ENCODE measurements around the gene PIK3C2G. TPM values are rescaled to one million over a fixed set of nuclear protein-coding genes. Genes with fewer than 3 reads are reported as not detected.

Gene PIK3C2G
- total and polyA plus RNA-seq, 2 of the 4 experiments (the other 2 are of a cell fraction) = not detected

GRCh38 chr12:18483698-18484325 lies 222.5 kb downstream of the PIK3C2G start:
- H4K8ac ChIP-seq (ENCODE audit: low read depth in 2 of 2, low read length in 2 of 2) = no peak overlapping the region
- H3K4me1 ChIP-seq (ENCODE audit: control insufficient read depth, insufficient read depth, low read length) = no peaks in the 10 kb centered on the region
- no peak overlapping the region for H3K4me3 ChIP-seq (ENCODE audit: insufficient read depth, low read depth, low read length)
- in situ Hi-C loops (cut with MboI; ENCODE audit: low sequenced_read_pairs) = no loop called here
- no peak overlapping the region for H4K5ac ChIP-seq (ENCODE audit: low read depth, low read length)
- H4K91ac ChIP-seq (ENCODE audit: insufficient read depth, low read depth, low read length) = no peak overlapping the region
- no peaks in the 10 kb centered on the region for H3K27me3 ChIP-seq (ENCODE audit: control insufficient read depth, insufficient read depth, low read length)
- TF ChIP-seq CTCF (conservative IDR thresholded peaks at IDR 0.05; ENCODE audit: low read depth, low read length) (no peak), MAZ (IDR thresholded peaks at IDR 0.05; ENCODE audit: borderline replicate concordance, low read depth, low read length) (no peak), ELK1 (IDR thresholded peaks at IDR 0.05; ENCODE audit: borderline replicate concordance, low read depth, low read length) (no peak), CEBPB (IDR thresholded peaks at IDR 0.05; ENCODE audit: low read depth, low read length) (no peak), NFE2L2 (IDR thresholded peaks at IDR 0.05; ENCODE audit: low read depth, low read length) (no peak), USF2 (IDR thresholded peaks at IDR 0.05; ENCODE audit: low read depth, low read length) (no peak), BHLHE40 (IDR thresholded peaks at IDR 0.05; ENCODE audit: low read depth, low read length) (no peak), RCOR1 (IDR thresholded peaks at IDR 0.05; ENCODE audit: insufficient replicate concordance, low read length) (no peak), RFX5 (IDR thresholded peaks at IDR 0.05; ENCODE audit: low read depth, low read length) (no peak), MAFK (IDR thresholded peaks at IDR 0.05; ENCODE audit: low read depth, low read length) (no peak), POLR2A (IDR thresholded peaks at IDR 0.05; ENCODE audit: low read depth, low read length) (no peak), SMC3 (IDR thresholded peaks at IDR 0.05; ENCODE audit: low read depth, low read length) (no peak)
- H3K14ac ChIP-seq (replicated peaks; ENCODE audit: low read depth, low read length) = no peak overlapping the region
- H3K27ac ChIP-seq (ENCODE audit: insufficient read depth, low read length) = no peak overlapping the region
- H4K20me1 ChIP-seq (ENCODE audit: insufficient read depth, low read length) = no peaks in the 10 kb centered on the region
- no peak overlapping the region for H3K18ac ChIP-seq (ENCODE audit: low read depth, low read length)
- dilution Hi-C loops (cut with HindIII; ENCODE audit: low sequenced_read_pairs, unreplicated experiment) = no loop called here
- ChIA-PET POLR2A (ENCODE audit: unreplicated experiment) (no interaction called here), CTCF (no interaction called here)
- H2BK5ac ChIP-seq (ENCODE audit: low read depth, low read length, poor library complexity, severe bottlenecking) = no peak overlapping the region
- no peak overlapping the region for H3K4me2 ChIP-seq (ENCODE audit: low read depth, low read length)
- WGBS, 2 experiments (ENCODE audit: extremely low coverage in 2 of 2, insufficient read length in 1 of 2) = 50% methylated on average over 1 of the region's 3 CpGs; no CpG with 5 or more reads in 1 of the 2 experiments
- H3K9me1 ChIP-seq (ENCODE audit: insufficient read depth, low read length) = no peaks in the 10 kb centered on the region
- DNase-seq (no peak), ATAC-seq (ENCODE audit: low read depth) (no peak)
- no TSS peak for BruUV-seq (replicated peaks)
- H2BK15ac ChIP-seq (ENCODE audit: low read depth, low read length) = no peak overlapping the region
- no peaks in the 10 kb centered on the region for H3K79me1 ChIP-seq (ENCODE audit: low read depth in 1 of 2, low read length in 2 of 2)
- intact Hi-C loops (cut with micrococcal nuclease) = no loop called here
- no peak overlapping the region for H2AK9ac ChIP-seq (replicated peaks; ENCODE audit: low read depth, low read length, poor library complexity)
- H3K9me3 ChIP-seq (ENCODE audit: control insufficient read depth, insufficient read depth, low read length) = no peaks in the 10 kb centered on the region
- no peak overlapping the region for H3K9ac ChIP-seq (ENCODE audit: low read depth, low read length)
- H2AK5ac ChIP-seq (ENCODE audit: low read depth, low read length) = no peak overlapping the region; the same call in 1 of the 2 replicates
- H3K4ac ChIP-seq (ENCODE audit: low read depth, low read length) = no peak overlapping the region
- no peak overlapping the region for H2BK20ac ChIP-seq (ENCODE audit: low read depth, low read length)
- no peak overlapping the region for H2BK120ac ChIP-seq (ENCODE audit: low read depth, low read length)
- H3K36me3 ChIP-seq (ENCODE audit: control insufficient read depth, insufficient read depth, low read length) = no peaks in the 10 kb centered on the region
- no peak overlapping the region for H3K56ac ChIP-seq (ENCODE audit: extremely low read depth, insufficient read depth, low read length)
- H3K23ac ChIP-seq (ENCODE audit: low read depth, low read length) = no peak overlapping the region
- no peak overlapping the region for H2AFZ ChIP-seq (replicated peaks; ENCODE audit: low read length, poor library complexity)

Measured in IMR-90 (cell line).